ENCODE measurements around the gene ASZ1.

The ASZ1 gene

GRCh38 chr7:117401293-117402002, 25.8 kb downstream of the ASZ1 start:
- DNase-seq, result no peak

GRCh38 chr7:117399820-117400422, 27.4 kb downstream of the ASZ1 start:
- DNase-seq, result no peak

GRCh38 chr7:117395743-117396142, 31.6 kb downstream of the ASZ1 start:
- DNase-seq, result no peak

GRCh38 chr7:117393781-117394180, 33.5 kb downstream of the ASZ1 start:
- no peak for DNase-seq

GRCh38 chr7:117389871-117390270, 37.4 kb downstream of the ASZ1 start:
- DNase-seq, result no peak

GRCh38 chr7:117386110-117386706, 41.1 kb downstream of the ASZ1 start:
- DNase-seq, result no peak

- DNase-seq, result no peak
These were observed 41.8 kb downstream of the ASZ1 start for GRCh38 chr7:117385363-117386109.

- no peak for DNase-seq
These were observed 42.5 kb downstream of the ASZ1 start for GRCh38 chr7:117384688-117385362.

GRCh38 chr7:117383483-117384189, 43.7 kb downstream of the ASZ1 start:
- DNase-seq, result no peak

GRCh38 chr7:117383046-117383445, 44.2 kb downstream of the ASZ1 start:
- no peak for DNase-seq

- DNase-seq, result no peak
These were observed 45.9 kb downstream of the ASZ1 start for GRCh38 chr7:117381362-117381761.

GRCh38 chr7:117375380-117375779, 51.9 kb downstream of the ASZ1 start:
- no peak for DNase-seq

- DNase-seq, result no peak
These were observed 55.2 kb downstream of the ASZ1 start for GRCh38 chr7:117372073-117372472.

- no peak for DNase-seq
These were observed 62.8 kb downstream of the ASZ1 start for GRCh38 chr7:117364339-117365080.

- no peak for DNase-seq
These were observed 64.9 kb downstream of the ASZ1 start for GRCh38 chr7:117362294-117362888.

GRCh38 chr7:117350027-117350426, 77.3 kb downstream of the ASZ1 start:
- no peak for DNase-seq

- no peak for DNase-seq
These were observed 77.7 kb downstream of the ASZ1 start for GRCh38 chr7:117349570-117349969.

GRCh38 chr7:117347962-117348672, 79.2 kb downstream of the ASZ1 start:
- no peak for DNase-seq

GRCh38 chr7:117347480-117347879, 79.8 kb downstream of the ASZ1 start:
- DNase-seq, result no peak

GRCh38 chr7:117346161-117346560, 81.1 kb downstream of the ASZ1 start:
- DNase-seq, result no peak

GRCh38 chr7:117338020-117338419, 89.3 kb downstream of the ASZ1 start:
- no peak for DNase-seq

Measured in right hindlimb (tissue), 1 donor.